HG02885 (cell line): ENCODE data around the gene SLC1A4.
"Not testable (repeated sequence)": the region's sequence is repeated elsewhere in the genome, so short reads cannot be mapped to it uniquely, and the experiment has no call there.

Experiments used
- ATAC-seq: cut with Tn5 transposase; IDR thresholded peaks from one replicate; pipeline ENCODE4 v1.9.1; 2021; ENCODE audit warnings: mild to moderate bottlenecking; ENCODE audit not compliant: unreplicated experiment, poor library complexity

Gene SLC1A4

DNA sequence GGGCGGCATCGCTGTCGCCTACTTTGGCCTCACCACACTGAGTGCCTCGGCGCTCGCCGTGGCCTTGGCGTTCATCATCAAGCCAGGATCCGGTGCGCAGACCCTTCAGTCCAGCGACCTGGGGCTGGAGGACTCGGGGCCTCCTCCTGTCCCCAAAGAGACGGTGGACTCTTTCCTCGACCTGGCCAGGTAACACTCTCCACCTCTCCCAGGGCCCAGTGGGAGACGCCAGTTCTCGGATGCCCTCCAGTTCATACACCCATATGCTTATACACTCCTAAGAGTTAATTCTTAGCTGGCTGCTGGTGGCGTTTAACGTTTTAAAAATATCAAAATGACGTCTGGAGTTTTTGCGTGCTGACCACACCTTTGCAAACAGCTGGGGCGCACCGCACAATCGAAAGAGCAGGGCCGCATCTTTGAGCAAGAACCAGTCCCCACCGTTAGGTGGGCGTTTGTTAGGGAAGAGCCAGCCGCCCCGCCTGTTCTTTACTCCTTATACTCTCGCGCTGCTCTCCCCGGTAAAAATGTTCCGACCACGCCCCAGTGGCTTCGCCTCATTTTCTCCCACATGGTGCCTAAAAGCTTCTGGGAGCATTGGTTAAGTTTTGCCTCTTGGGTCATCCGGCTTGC is 899 bp downstream of the SLC1A4 start:
- no peak for ATAC-seq

- ATAC-seq, result no peak
These were observed 1.7 kb downstream of the SLC1A4 start for GRCh38 chr2:64990876-64991275.

DNA sequence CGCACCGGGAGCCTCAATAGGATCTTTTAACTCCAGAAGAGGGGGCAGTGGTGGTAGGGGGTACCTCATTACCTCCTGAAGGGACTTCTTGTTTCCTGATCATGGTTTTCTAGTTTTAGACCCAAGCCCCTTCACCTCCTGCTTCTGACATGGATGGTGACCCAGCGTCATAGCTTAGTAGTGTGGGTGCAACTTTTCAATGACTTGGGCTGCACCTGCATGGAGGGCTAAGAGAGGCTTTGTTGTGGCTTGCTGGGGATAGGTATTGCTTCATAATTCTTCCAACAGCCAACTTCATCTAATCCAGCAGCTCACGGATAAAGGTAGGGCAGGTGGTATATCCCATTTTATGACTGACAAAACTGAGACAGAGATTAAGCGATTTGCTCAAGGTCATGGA is 3.0 kb downstream of the SLC1A4 start:
- no peak for ATAC-seq

GRCh38 chr2:64992990-64993389 is 3.8 kb downstream of the SLC1A4 start:
- no peak for ATAC-seq

DNA sequence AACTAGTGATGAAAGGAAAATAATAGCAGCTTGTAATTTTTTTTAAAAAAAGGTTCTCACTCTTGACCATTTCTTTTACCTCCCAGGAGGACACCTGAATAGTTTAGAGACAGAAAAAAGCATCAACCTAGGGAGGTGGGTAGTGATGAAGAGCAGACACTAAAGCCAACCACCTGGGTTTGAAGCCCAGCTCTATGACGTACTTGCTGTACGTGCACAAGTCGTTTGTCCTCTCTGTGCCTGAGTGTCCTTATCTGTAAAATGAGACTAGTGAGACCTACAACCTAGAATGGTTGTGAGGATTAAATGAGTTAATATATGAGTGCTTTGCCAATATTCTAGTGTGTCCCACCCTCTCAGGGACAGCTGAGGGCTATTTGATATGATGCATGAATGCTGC is 5.8 kb downstream of the SLC1A4 start:
- no peak for ATAC-seq

GRCh38 chr2:64996871-64997307 is 7.7 kb downstream of the SLC1A4 start:
- no peak for ATAC-seq

GRCh38 chr2:64998658-64999061 is 9.5 kb downstream of the SLC1A4 start:
- ATAC-seq, result no peak

DNA sequence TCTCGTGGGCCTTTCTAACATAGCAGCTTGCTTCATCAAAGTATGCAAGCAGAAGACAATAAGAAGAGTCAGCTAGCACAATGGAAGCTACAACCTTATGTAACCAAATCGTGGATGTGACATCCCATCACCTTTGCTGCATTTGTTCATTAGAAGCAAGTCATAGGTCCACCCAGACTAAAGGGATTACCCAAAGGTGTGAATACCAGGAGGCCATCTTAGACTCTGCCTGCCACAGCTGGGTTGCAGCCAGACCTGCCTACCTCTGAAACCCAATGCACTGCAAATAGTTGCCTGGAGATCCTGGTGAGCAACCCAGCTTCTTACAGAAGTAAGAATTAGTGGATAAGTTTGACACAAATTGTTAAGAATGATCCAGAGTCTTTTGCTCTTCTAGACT is 10.6 kb downstream of the SLC1A4 start:
- no peak for ATAC-seq

GRCh38 chr2:65000644-65001043 is 11.4 kb downstream of the SLC1A4 start:
- ATAC-seq, result no peak

GRCh38 chr2:65003037-65003436 is 13.8 kb downstream of the SLC1A4 start:
- no peak for ATAC-seq

DNA sequence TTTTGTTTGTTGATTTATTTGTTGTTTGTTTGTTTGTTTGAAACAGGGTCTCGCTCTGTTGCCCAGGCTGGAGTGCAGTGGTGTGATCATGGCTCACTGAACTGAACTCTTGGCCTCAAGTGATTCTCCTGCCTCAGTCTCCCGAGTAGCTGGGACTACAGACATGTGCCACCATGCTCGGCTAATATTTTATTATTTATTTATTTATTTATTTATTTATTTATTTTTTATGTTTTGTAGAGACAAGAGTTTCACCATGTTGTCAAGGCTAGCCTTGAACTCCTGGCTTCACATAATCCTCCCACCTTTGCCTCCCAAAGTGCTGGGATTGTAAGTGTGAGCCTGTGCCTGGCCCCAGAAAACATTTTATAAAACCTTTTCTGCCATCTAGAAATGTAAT is 15.0 kb downstream of the SLC1A4 start:
- ATAC-seq, result not testable (repeated sequence)

GRCh38 chr2:65013776-65014175 is 24.6 kb downstream of the SLC1A4 start:
- no peak for ATAC-seq

- ATAC-seq, result no peak
These were observed 26.5 kb downstream of the SLC1A4 start for GRCh38 chr2:65015731-65016130.

DNA sequence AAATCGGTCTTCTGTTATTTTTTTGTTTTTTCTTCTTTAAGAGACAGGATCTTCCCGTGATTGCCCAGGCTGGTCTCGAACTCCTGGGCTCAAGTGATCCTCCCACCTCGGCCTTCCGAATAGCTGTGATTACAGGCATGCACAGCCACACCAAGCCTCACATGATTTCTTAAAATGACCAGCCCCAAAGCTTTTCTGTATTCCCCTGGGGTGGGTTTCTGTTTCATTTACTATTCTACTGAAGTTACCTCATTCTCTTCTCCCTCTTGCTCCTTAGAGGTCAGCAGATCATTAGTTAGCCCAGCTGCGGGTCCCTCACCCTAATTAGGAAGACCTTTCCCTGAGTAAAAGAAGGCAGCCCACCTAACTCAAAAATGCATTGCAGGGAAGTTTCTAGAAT is 27.6 kb downstream of the SLC1A4 start:
- ATAC-seq, result peak; percentile 71

DNA sequence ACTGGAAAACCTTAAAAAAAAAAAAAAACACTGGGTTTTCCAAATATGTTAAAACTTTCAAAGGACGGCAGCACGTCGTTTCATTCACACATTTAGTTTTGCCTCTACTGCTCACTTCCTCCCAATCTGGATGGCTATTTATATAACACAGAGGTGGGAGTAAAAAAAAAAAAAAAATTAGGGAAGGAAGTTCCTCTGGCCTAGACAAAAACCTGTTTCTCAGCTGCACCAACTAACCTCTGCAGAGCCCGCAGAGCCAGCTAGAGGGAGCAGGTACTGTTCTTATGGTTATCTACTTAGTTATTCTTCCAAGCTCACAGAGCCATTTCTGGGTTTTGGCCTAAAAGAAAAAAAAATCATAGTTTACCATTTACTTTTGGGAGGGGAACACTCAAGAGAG is 28.1 kb downstream of the SLC1A4 start:
- ATAC-seq, result no peak

DNA sequence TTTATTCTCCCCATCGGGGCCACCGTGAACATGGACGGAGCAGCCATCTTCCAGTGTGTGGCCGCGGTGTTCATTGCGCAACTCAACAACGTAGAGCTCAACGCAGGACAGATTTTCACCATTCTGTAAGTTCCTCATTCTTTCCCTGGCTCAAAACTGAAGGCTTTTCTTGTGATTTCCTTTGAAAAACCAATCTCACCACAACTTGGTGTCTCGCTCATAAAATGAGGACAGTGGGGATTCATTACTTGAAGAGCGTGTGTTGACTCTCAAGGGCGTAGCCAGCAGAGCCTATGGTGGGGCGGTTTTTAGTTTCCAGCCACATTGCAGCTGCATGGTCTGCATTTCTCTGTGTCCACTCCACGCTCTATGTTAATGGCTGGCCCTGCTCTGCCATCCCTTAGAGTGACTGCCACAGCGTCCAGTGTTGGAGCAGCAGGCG is 29.0 kb downstream of the SLC1A4 start:
- ATAC-seq, result no peak

DNA sequence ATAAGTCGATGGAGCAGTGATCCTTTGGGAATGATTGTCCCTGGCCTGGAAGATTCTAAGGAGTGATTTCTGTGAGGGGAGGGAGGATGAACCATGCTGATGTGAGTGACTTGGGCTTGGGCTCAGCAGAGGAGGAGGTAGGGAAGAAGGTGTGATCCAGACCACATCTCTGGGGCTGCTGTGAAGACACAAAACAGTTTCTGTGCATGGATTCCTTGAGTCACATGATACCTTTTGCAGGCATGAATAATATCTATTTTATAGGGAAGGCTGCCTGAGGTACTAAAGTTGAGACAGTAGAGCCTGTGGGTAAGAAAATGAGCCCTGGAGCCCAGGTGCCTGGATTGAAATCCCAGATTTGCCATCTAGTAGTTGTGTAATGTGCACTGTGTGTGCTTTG is 29.8 kb downstream of the SLC1A4 start:
- no peak for ATAC-seq

GRCh38 chr2:65019675-65020195 is 30.5 kb downstream of the SLC1A4 start:
- no peak for ATAC-seq

DNA sequence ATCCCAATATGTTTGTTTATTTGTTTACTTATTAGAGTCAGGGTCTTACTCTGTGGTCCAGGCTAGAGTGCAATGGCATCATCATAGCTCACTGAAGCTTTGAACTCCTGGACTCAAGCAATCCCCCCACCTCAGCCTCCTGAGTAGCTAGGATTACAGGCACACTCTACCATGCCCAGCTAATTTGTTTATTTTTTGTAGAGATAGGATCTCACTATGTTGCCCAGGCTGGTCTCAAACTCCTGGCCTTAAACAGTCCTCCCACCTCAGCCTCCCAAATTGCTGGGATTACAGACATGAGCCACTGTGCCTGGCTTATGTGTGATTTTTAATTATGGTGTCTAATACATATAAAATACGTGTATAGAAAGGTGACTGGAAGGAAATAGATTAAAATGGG is 31.1 kb downstream of the SLC1A4 start:
- not testable (repeated sequence) for ATAC-seq

- ATAC-seq, result no peak
These were observed 31.8 kb downstream of the SLC1A4 start for GRCh38 chr2:65020943-65021528.

DNA sequence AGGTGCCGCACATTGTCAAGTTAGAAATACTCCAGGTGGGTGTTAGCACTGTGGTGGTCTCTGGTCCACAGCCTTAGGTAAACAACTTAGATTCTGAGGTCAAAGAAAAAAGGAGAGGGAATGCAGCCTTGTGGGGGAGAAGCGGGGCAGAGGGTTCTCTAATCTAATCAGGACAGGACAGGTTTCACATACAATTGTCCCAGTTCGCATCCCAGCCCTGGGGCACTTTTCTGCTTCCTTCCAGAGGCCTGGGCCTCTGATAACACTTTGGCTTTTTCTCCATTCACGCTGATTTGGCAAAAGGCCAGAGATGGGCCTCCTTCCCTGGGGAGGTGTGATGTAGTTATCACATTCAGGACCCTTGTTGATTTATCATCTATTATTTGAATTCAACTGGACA is 32.5 kb downstream of the SLC1A4 start:
- ATAC-seq, result no peak

GRCh38 chr2:65022189-65022588 is 33.0 kb downstream of the SLC1A4 start:
- ATAC-seq, result no peak
